GM12801 (cell line): Measurements from ENCODE around the gene HAS3.

ENCODE experiments used
- CTCF ChIP-seq: IDR thresholded peaks from one replicate; pipeline ENCODE4 v1.5.1; 2011; ENCODE audit warnings: control low read depth; ENCODE audit not compliant: insufficient read length; ENCODE audit errors: extremely low read depth

The HAS3 gene

DNA sequence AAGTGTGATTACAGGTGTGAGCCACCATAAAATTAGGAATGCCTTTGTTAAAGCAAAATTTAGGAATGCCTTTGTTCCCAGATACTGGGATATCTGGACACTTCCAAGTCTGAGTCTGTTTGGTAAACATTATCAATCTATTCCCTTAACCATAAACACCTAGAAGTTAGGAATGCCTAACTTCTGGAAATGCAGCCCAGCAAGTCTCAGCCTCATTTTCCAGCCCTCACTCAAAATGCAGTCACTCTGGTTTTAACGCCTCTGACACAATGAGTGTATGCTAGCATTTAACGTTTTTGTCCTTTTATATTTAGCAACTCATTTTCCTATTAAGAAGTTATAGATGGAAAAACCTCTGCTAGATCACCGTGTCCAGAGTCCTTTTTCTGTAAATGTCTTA lies 34.4 kb upstream of the HAS3 start:
- no peak for TF ChIP-seq CTCF

GRCh38 chr16:69072640-69072974 lies 32.8 kb upstream of the HAS3 start:
- TF ChIP-seq CTCF, result no peak

DNA sequence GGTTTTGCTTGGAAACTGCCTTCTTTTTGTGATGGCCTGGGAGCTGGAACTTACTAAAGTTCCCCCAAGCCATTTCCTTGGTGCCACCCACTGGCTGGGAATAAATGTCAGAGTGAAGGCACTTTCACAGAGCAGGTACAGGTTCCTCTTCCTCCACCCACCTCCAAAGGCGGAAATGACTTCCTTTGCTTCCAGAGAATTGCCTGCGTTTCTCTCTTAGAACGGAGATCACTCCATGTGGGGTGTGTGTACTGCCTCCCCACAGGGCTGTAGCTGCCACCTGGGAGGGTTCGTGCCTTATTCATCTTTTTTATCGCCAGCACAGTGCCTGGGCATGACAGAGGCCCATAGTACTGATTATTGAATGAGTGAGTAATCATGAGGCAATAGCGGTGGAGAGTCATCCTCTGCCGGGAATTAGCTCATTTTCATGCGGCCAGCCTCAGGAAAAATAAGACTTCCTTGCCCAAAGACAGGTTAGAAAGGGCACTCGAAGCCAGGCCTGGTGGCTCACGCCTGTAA lies 32.2 kb upstream of the HAS3 start:
- TF ChIP-seq CTCF, result no peak

DNA sequence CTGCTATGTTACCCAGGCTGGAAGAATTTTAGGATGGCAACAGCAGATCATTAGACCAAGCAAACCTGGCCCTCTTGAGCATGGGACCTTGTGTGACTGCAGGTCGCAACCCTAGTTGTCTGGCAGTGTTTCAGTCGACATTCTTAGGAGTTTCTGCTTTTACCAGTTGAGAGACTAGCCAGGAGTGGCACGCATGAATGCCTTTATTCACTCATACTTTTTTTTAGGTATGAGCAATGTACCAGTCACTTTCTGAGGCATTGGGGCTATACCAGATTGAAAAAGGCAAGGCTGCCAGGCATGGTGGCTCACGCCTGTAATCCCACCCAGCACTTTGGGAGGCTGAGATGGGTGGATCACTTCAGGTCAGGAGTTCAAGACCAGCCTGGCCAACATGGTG lies 28.2 kb upstream of the HAS3 start:
- TF ChIP-seq CTCF, result no peak

DNA sequence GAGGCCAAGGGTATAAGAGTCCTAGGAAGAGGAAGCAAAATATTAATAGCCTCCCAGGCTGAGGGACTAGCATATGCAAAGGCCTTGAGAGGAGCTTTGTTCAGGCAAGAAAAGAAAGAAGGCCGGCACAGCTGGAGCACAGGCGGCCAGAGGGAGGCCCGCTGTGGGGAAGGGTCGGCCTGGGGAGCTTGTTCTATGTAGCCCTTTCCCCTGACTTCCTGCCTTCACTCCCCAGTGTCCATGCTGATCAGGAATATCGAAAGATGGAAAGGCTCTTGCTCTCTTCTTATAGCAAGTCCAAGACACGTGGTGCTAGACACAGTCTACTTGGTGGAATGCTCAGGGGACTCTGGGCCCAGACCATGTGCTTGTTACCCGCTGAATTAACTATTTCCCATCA lies 27.4 kb upstream of the HAS3 start:
- TF ChIP-seq CTCF, result no peak

GRCh38 chr16:69079697-69080096 lies 25.8 kb upstream of the HAS3 start:
- no peak for TF ChIP-seq CTCF

DNA sequence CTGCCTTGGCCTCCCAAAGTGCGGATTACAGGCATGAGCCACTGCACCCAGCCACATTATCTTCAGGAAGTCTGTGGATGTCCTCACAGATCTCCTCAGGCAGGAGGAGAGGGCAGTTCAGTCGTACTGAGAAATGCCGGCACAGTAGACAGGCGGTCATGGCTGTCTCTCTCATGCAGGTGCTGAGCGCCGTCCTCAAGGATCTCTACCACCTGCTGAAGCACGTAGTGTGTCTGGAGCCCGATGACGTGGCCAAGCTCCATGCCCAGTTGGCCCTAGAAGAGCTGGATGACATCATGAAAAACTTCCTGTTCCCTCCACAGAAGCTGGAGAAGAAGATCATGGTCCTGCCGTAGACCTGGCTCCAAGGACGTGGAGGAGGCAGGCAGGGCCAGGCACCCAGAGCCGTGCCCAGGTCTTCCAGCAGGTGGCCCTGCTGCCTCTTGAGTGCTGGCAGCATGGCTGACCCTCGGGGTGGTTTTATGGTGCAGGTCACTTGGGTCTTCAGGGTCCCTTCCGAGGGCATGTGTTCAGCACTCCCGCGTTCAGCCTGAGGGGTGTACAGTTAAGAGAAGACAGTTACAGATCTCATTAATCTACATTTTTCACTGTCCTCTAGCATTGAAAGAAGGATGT lies 22.0 kb upstream of the HAS3 start:
- no peak for TF ChIP-seq CTCF
